A204.1 (cell line): ENCODE measurements around the gene THOC5.
"Not testable (repeated sequence)": the region's sequence is repeated elsewhere in the genome, so short reads cannot be mapped to it uniquely, and the experiment has no call there.

Experiments used
- FAIRE-seq: peaks from 2 replicates; lab custom pipeline; 2012; peaks lifted over from hg19 to GRCh38; lab: Jason Lieb, UNC

THOC5 gene

DNA sequence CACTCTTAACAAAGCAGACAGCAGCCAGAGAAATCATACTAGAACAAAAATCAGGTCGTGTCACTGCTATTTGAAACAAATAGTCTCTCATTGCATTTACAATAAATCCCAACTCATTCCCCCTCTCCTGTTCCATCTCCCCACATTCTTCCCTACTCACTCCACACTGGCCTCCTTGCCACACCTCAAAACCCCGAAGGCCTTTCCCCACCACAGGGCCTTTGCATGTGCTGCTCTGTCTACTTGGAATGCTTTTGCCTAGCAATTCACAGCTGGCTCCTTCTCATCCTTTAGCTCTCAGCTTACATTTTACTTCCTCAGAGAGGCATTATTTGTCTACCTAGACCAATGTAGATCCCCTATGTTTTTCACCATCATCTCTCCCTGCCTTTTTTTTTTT, 6.3 kb upstream of the THOC5 start:
- FAIRE-seq: no peak

DNA sequence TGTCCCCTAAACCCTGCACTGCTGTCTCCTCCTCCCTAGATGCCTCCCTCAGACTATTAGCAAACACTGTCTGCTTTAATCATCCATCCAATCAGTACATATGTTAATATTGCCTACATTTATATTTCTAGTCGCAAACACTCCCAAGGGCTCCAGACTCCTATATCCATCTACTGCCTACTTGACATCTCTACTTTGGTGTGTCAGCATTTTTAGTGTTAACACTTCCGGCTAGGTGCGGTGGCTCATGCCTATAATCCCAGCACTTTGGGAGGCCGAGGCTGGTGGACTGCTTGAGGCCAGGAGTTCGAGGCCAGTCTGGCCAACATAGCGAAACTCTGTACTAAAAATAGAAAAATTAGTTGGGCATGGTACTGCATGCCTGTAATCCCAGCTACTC, 5.5 kb upstream of the THOC5 start:
- FAIRE-seq: no peak

DNA sequence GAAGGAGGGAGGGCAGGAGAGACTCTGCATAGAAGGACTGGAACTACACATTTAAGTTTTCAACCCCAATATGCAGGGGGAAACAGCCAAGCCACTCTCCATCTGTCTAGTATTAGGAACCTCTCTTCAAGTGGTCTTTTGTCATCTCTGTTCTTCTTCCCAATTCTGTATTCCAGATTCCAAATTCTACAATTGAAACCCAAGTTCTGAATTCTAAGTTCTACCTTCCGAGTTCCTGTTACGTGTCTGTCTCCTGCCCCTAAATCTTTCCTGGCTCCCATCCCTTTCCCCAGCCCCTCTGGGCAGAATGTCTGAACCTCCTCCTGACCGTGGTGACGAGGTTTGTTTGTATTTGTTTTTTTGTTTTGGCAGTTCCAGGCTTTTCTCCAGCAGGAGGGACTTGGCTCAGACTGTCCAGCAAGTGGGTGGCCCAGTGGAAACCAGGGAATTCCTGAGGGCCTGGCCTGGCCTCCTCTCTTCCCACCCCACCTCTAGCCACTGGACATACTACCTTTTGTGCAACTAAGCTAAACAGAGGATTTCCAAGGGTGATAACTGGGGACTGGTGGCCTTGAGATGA, 1.6 kb upstream of the THOC5 start:
- FAIRE-seq: no peak

DNA sequence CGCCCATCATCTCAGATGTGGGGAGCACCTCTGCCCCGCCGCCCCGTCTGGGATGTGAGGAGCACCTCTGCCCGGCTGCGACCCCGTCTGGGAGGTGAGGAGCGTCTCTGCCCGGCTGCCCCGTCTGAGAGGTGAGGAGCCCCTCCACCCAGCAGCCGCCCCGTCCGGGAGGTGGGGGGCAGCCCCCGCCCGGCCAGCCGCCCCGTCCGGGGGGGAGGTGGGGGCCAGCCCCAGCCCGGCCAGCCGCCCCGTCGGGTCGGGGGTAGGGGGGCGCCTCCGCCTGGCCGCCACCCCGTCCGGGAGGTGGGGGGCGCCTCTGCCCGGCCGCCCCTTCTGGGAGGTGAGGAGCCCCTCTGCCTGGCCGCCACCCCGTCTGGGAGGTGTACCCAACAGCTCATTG, 1.2 kb downstream of the THOC5 start:
- FAIRE-seq: not testable (repeated sequence)

DNA sequence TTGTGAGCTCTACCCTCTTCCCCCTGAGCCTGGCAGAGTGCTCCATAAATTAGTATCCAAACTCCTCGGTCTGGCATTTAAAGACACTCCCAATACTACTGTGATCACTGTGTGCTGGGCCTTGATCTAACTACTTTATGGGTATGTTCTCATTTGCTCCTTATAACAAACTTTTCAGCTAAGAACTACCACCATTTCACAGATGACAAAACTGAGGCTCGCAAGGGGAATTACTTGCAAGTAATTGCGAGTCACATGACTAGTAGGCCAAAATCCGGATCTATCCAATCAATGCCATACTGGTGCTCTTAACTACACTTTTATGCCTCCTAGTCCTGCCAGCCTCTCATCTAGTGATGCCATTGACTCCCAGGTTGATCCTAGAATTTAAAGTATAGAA, 3.6 kb downstream of the THOC5 start:
- FAIRE-seq: no peak

GRCh38 chr22:29545045-29545444, 8.5 kb downstream of the THOC5 start:
- not testable (repeated sequence) for FAIRE-seq

GRCh38 chr22:29541845-29542244, 11.7 kb downstream of the THOC5 start:
- no peak for FAIRE-seq

- no peak for FAIRE-seq
Observed at GRCh38 chr22:29539105-29539504, 14.5 kb downstream of the THOC5 start.

DNA sequence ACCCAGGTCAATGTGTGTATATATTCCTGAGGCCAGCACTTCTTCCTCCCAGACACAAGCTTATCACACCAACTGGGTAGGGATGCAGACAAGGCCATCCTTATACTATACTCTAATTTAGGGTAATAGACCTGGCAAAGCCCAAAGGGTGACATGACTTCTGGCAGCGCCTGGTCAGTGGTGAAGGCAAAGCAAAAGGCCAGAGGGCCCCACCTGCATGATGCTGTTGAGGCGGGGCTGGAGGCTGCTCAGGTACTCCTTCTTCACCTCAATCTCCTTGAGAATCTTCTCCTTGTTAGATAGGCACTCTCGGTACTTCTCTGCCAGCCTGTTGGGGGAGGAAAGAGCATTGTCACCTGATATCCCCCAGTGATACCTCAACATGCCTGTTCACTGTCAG, 17.1 kb downstream of the THOC5 start:
- no peak for FAIRE-seq

- no peak for FAIRE-seq
Observed at GRCh38 chr22:29531419-29531818, 22.1 kb downstream of the THOC5 start.

- no peak for FAIRE-seq
Observed at GRCh38 chr22:29530716-29531115, 22.8 kb downstream of the THOC5 start.

DNA sequence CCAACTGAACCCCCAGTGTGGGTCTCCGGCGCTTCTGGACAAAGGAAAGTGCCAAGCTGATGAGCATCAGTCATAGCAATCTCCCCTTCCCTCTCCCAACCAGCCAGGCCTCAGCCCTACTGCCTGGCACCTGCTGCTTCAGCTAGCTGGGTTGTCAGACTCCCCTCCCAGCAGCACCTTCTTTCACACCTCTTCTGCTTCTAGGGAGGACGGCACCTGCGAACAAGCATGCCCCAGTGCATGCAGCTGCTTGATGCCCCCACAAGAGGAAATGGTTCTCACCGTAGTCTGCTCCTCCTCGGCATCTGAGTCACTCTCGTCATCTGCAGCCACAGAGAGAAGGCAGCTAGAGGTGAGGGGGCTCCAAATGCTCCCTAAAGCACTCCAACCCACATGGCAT, 25.4 kb downstream of the THOC5 start:
- FAIRE-seq: no peak

- FAIRE-seq: no peak
Observed at GRCh38 chr22:29524442-29525191, 28.9 kb downstream of the THOC5 start.

DNA sequence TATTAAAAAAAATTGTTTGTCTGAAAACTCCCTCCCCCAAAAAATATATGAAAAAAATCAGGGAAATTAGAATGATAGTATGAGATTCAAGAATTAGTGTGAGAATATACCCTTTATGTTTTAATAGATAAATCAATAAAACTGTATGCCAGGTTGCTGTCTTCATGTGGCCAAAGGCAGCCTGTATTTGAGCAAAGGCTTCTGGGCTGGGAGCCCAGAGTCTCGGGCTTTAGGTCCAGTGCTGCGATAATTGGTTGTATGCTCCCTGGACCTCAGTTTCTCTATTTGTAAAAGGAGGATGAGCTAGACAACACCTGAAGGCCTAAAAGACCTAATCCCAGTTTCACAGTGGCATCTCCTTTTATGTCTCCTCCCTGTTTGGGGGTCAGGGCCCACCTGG, 29.8 kb downstream of the THOC5 start:
- FAIRE-seq: no peak

DNA sequence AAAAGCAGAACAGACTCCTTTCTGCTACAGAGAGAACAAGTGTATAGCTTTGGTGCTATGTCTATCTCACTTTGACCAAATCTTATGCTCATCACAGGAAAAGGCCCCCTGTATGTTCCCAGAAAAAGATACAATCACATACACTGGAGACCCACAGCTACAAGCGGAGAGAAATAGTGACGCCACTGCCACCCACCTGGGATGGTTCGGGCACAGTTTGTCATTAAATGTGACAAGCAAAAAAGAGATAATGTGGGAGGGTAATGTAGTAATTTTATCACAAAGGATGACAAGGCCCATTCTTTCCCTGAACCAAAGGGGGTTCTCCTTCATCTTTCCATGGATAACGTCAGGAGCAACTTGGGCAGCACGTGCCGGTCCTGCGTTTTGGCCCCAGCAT, 32.0 kb downstream of the THOC5 start:
- no peak for FAIRE-seq

- no peak for FAIRE-seq
Observed at GRCh38 chr22:29520851-29521250, 32.7 kb downstream of the THOC5 start.

DNA sequence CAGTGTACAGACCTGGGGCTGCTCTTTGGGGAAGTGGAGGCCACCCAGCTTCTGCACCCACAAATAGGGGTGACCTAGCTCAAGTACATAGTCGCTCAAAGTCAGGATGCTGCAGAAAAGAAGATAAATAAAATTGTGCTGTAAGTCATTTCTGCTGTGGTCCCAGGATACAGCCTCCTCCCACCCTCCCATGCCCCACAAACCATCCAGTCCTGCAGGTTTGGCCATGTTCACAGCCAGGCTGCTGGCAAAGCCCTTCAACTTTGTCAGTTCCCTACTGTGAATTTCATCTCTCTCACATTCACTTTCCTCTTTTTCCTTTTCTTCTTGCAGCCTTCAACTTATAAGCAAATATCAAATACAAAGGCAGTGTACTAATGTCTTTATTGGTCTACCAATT, 33.6 kb downstream of the THOC5 start:
- FAIRE-seq: no peak

- no peak for FAIRE-seq
Observed at GRCh38 chr22:29518427-29518826, 35.1 kb downstream of the THOC5 start.

GRCh38 chr22:29517215-29517908, 36.2 kb downstream of the THOC5 start:
- no peak for FAIRE-seq

- FAIRE-seq: no peak
Observed at GRCh38 chr22:29512031-29512430, 41.5 kb downstream of the THOC5 start.

DNA sequence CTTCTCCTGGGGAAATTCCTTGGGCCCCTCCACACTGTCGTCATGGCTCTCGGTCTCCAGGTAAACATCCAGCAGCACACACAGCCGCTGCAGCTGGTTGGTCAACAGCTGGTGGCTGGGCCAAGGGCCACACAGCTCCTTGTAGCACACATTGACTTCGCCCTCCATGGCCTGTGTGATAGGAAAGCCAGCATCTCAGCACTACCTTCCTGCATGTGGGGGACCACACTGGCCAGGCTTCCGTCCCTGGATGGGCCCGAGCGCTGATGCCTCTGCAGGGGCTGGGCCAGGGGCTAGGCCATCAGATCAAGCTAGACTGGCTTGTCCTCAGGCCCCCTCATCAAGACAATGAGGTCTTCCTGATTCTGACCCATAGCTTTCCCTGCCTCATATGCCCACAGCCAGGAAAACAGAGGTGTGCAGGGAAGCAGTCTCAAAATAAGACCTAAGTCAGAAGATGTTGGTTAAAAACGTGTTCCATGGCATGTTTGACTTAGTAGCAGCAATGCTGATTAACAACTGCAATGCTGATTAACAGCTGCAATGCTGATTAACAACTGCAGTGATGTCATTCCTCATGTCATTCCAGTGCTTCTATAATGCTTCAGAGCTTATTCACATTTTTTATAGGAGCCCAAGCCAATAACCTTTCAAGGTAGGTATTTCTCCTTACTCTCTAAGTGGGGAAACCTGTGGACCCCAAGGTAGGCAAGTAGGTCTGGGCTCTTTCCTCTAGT, 42.3 kb downstream of the THOC5 start:
- FAIRE-seq: no peak

GRCh38 chr22:29510542-29510941, 43.0 kb downstream of the THOC5 start:
- FAIRE-seq: no peak

GRCh38 chr22:29509815-29510214, 43.7 kb downstream of the THOC5 start:
- FAIRE-seq: no peak
